ENCODE results near the gene WDR48.

Gene WDR48

GRCh38 chr3:39118079-39118478, 66.3 kb downstream of the WDR48 start:
- no peak for TF ChIP-seq CTCF (IDR thresholded peaks at IDR 0.05; ENCODE audit: low read depth, low read length)

GRCh38 chr3:39118931-39119660, 67.3 kb downstream of the WDR48 start:
- H3K4me3 ChIP-seq (replicated peaks in 1 of 2; ENCODE audit: low read depth in 2 of 2, low read length in 2 of 2) = no peak overlapping the region
- no peak for TF ChIP-seq CTCF (IDR thresholded peaks at IDR 0.05; ENCODE audit: low read depth, low read length)
- DNase-seq (ENCODE audit: low read depth in 2 of 2) = no peak

More at GRCh38 chr3:39118079-39118478, 66.3 kb downstream of the WDR48 start:
- no peak for DNase-seq (ENCODE audit: low read depth in 2 of 2)
- no peak overlapping the region for H3K4me3 ChIP-seq (replicated peaks in 1 of 2; ENCODE audit: low read depth in 2 of 2, low read length in 2 of 2)

GRCh38 chr3:39121621-39122020, 69.8 kb downstream of the WDR48 start:
- no peak overlapping the region for H3K4me3 ChIP-seq (replicated peaks in 1 of 2; ENCODE audit: low read depth in 2 of 2, low read length in 2 of 2)
- DNase-seq (ENCODE audit: low read depth in 2 of 2) = no peak
- no peak for TF ChIP-seq CTCF (IDR thresholded peaks at IDR 0.05; ENCODE audit: low read depth, low read length)

- TF ChIP-seq CTCF (IDR thresholded peaks at IDR 0.05; ENCODE audit: low read depth, low read length) = no peak
- H3K4me3 ChIP-seq (replicated peaks in 1 of 2; ENCODE audit: low read depth in 2 of 2, low read length in 2 of 2) = no peak overlapping the region
- DNase-seq (ENCODE audit: low read depth in 2 of 2) = no peak
These were observed 71.0 kb downstream of the WDR48 start for GRCh38 chr3:39122813-39123212.

- no peak overlapping the region for H3K4me3 ChIP-seq (replicated peaks in 1 of 2; ENCODE audit: low read depth in 2 of 2, low read length in 2 of 2)
- DNase-seq (ENCODE audit: low read depth in 2 of 2) = peak; percentile 56 to 71
- peak; percentile 52 for TF ChIP-seq CTCF (IDR thresholded peaks at IDR 0.05; ENCODE audit: low read depth, low read length)
These were observed 73.3 kb downstream of the WDR48 start for GRCh38 chr3:39124876-39125840.

GRCh38 chr3:39125841-39126500, 74.2 kb downstream of the WDR48 start:
- H3K4me3 ChIP-seq (replicated peaks in 1 of 2; ENCODE audit: low read depth in 2 of 2, low read length in 2 of 2) = no peak overlapping the region
- DNase-seq (ENCODE audit: low read depth in 2 of 2) = peak; percentile 37 to 56
- TF ChIP-seq CTCF (IDR thresholded peaks at IDR 0.05; ENCODE audit: low read depth, low read length) = no peak

Measured in cardiac fibroblast (primary cell).